ENCODE data around the gene NAV2. TPM values are rescaled to one million over a fixed set of nuclear protein-coding genes. Genes with fewer than 3 reads are reported as not detected.

The NAV2 gene
- total RNA-seq, 2 experiments from 2014 or later, result 0.23 to 0.36 TPM

GRCh38 chr11:19770277-19770676 lies 57.6 kb downstream of the NAV2 start:
- DNase-seq, result no peak
- intact Hi-C loops (cut with micrococcal nuclease), result no loop called here
- no peaks in the 10 kb centered on the region for H3K36me3 Mint-ChIP-seq (ENCODE audit: low read depth)
- no peak for TF ChIP-seq CTCF (IDR thresholded peaks at IDR 0.05)
- H3K27me3 Mint-ChIP-seq, result peaks cover 26% of the 10 kb centered on the region
- H3K9me3 Mint-ChIP-seq, result no peaks in the 10 kb centered on the region
- no peak for ATAC-seq
- no peak overlapping the region for H3K27ac Mint-ChIP-seq
- no peak overlapping the region for H3K4me3 Mint-ChIP-seq
- POLR2A ChIA-PET, result no interaction called here
- no peaks in the 10 kb centered on the region for H3K4me1 Mint-ChIP-seq (ENCODE audit: low read depth)
- CTCF ChIA-PET, result interaction anchor here (1.5 kb wide), 1 partner anchor 28 kb away, joined by 3 read pairs; no protein-coding TSS in a partner anchor

- CTCF ChIA-PET, result no interaction called here
Measured at GRCh38 chr11:19771463-19771862, 58.8 kb downstream of the NAV2 start.

GRCh38 chr11:19772480-19772879 lies 59.8 kb downstream of the NAV2 start:
- no peak for DNase-seq
- CTCF ChIA-PET, result interaction anchor here (1.0 kb wide), 1 partner anchor 356 kb away, joined by 3 read pairs; no protein-coding TSS in a partner anchor
- Mint-ChIP-seq H3K27me3 (peaks cover 33% of the 10 kb centered on the region), H3K4me1 (ENCODE audit: low read depth) (peaks cover 2% of the 10 kb centered on the region), H3K27ac (no peak overlapping the region), H3K36me3 (ENCODE audit: low read depth) (no peaks in the 10 kb centered on the region), H3K4me3 (no peak overlapping the region), H3K9me3 (no peaks in the 10 kb centered on the region)
- TF ChIP-seq CTCF (IDR thresholded peaks at IDR 0.05), result no peak
- intact Hi-C loops (cut with micrococcal nuclease), result no loop called here
- no peak for ATAC-seq
- POLR2A ChIA-PET, result interaction anchor here (0.6 kb wide), 1 partner anchor 696 kb away, joined by 3 read pairs; no protein-coding TSS in a partner anchor

More at GRCh38 chr11:19771463-19771862, 58.8 kb downstream of the NAV2 start:
- Mint-ChIP-seq H3K27ac (no peak overlapping the region), H3K4me3 (no peak overlapping the region), H3K9me3 (no peaks in the 10 kb centered on the region), H3K27me3 (peaks cover 28% of the 10 kb centered on the region), H3K36me3 (ENCODE audit: low read depth) (no peaks in the 10 kb centered on the region), H3K4me1 (ENCODE audit: low read depth) (no peaks in the 10 kb centered on the region)
- TF ChIP-seq CTCF (IDR thresholded peaks at IDR 0.05), result no peak
- POLR2A ChIA-PET, result no interaction called here
- intact Hi-C loops (cut with micrococcal nuclease), result no loop called here
- ATAC-seq (no peak), DNase-seq (no peak)

GRCh38 chr11:19774329-19774728 lies 61.7 kb downstream of the NAV2 start:
- no peak for ATAC-seq
- POLR2A ChIA-PET, result no interaction called here

More at GRCh38 chr11:19774329-19774728, 61.7 kb downstream of the NAV2 start:
- DNase-seq, result no peak
- intact Hi-C loops (cut with micrococcal nuclease), result no loop called here
- peaks cover 43% of the 10 kb centered on the region for H3K27me3 Mint-ChIP-seq
- H3K9me3 Mint-ChIP-seq, result no peaks in the 10 kb centered on the region
- H3K4me3 Mint-ChIP-seq, result no peak overlapping the region
- peaks cover 9% of the 10 kb centered on the region for H3K4me1 Mint-ChIP-seq (ENCODE audit: low read depth)
- no peaks in the 10 kb centered on the region for H3K36me3 Mint-ChIP-seq (ENCODE audit: low read depth)
- CTCF ChIA-PET, result no interaction called here
- no peak overlapping the region for H3K27ac Mint-ChIP-seq
- TF ChIP-seq CTCF (IDR thresholded peaks at IDR 0.05), result no peak
